PC-9 (cell line): Measurements from ENCODE around the gene FLNC. TPM values are rescaled to one million over a fixed set of nuclear protein-coding genes. Genes with fewer than 3 reads are reported as not detected.

Experiments
- BruUV-seq: library from RNA; stranded (reverse); fragments of 400-500 nt; replicated peaks from 2 replicates; lab custom pipeline; 2021; lab: Mats Ljungman, UMichigan
- CTCF ChIA-PET: fragments of 300-600 bp; sonication (Branson Sonifier 250); formaldehyde crosslinking; loops from one replicate; lab custom pipeline; 2022; ENCODE audit warnings: antibody characterized with exemption; lab: Charles Lee
- POLR2A ChIA-PET: fragments of 300-600 bp; sonication (Branson Sonifier 250); formaldehyde crosslinking; loops from one replicate; lab custom pipeline; 2022; ENCODE audit warnings: antibody characterized with exemption; ENCODE audit not compliant: unreplicated experiment; lab: Charles Lee
- DNase-seq, 2 experiments: peaks; one replicate each; pipeline versions ENCODE4 v3.0.0 to v3.0.0-alpha.2; 2015 to 2022; ENCODE audit warnings: mixed read lengths in 1 of 2
- H2AFZ ChIP-seq: fragments of 200-600 bp; sonication (generic); 2 replicates; pipeline ENCODE4 v1.8.1; 2017; ENCODE audit warnings: antibody characterized with exemption
- H3F3A ChIP-seq: fragments of 200-600 bp; sonication (generic); 2 replicates; pipeline ENCODE4 v1.8.1; 2017; ENCODE audit warnings: antibody characterized with exemption, mild to moderate bottlenecking, low read depth; ENCODE audit not compliant: insufficient read depth
- H3K27ac ChIP-seq: fragments of 200-600 bp; sonication (generic); 2 replicates; pipeline ENCODE4 v1.6.1; 2016; ENCODE audit warnings: mixed run types
- H3K27me3 ChIP-seq: fragments of 200-600 bp; sonication (generic); 2 replicates; pipeline ENCODE4 v1.6.1; 2016; ENCODE audit warnings: low read depth, mixed run types; ENCODE audit not compliant: insufficient read depth
- H3K36me3 ChIP-seq: fragments of 200-600 bp; sonication (generic); 2 replicates; pipeline ENCODE4 v1.6.1; 2016; ENCODE audit warnings: low read depth, mixed run types
- H3K4me1 ChIP-seq: fragments of 200-600 bp; sonication (generic); replicated peaks from 2 replicates; pipeline ENCODE4 v1.6.1; 2016; ENCODE audit warnings: mixed run types; ENCODE audit not compliant: insufficient read depth
- H3K4me2 ChIP-seq: fragments of 200-600 bp; sonication (generic); 2 replicates; pipeline ENCODE4 v1.6.1; 2017; ENCODE audit warnings: mixed run types
- H3K4me3 ChIP-seq: fragments of 200-600 bp; sonication (generic); 2 replicates; pipeline ENCODE4 v1.6.1; 2016; ENCODE audit warnings: mixed run types
- H3K79me2 ChIP-seq: fragments of 200-600 bp; sonication (generic); 2 replicates; pipeline ENCODE4 v1.6.1; 2017; ENCODE audit warnings: low read depth, mixed run types
- H3K9me2 ChIP-seq: fragments of 200-600 bp; sonication (generic); 2 replicates; pipeline ENCODE4 v1.8.1; 2017; ENCODE audit warnings: mild to moderate bottlenecking; ENCODE audit not compliant: insufficient read depth
- H3K9me3 ChIP-seq: fragments of 200-600 bp; sonication (generic); 2 replicates; pipeline ENCODE4 v1.8.1; 2016; ENCODE audit warnings: low read depth; ENCODE audit not compliant: insufficient read depth
- H4K20me1 ChIP-seq: fragments of 200-600 bp; sonication (generic); 2 replicates; pipeline ENCODE4 v1.8.1; 2017; ENCODE audit not compliant: insufficient read depth
- CTCF ChIP-seq: fragments of 200-600 bp; sonication (generic); conservative IDR thresholded peaks from 2 replicates; pipeline ENCODE4 v1.6.1; 2017; ENCODE audit warnings: mixed run types, antibody characterized with exemption, mild to moderate bottlenecking, moderate library complexity
- EZH2 ChIP-seq: fragments of 200-600 bp; sonication (generic); IDR thresholded peaks from 2 replicates; pipeline ENCODE4 v1.8.0; 2017; ENCODE audit warnings: antibody characterized with exemption, low read depth
- intact Hi-C: fragments of 100-400 bp; cut with micrococcal nuclease; formaldehyde crosslinking; loops from one replicate; pipeline ENCODE4 v1.10.0; 2022; ENCODE audit not compliant: unreplicated experiment
- total RNA-seq: library from RNA; stranded (reverse); gene quantifications from 2 replicates; pipeline ENCODE4 v1.2.3, GENCODE V29; 2021

Gene FLNC
- total RNA-seq, 1 experiment from 2014 or later = 75.5 TPM

DNA sequence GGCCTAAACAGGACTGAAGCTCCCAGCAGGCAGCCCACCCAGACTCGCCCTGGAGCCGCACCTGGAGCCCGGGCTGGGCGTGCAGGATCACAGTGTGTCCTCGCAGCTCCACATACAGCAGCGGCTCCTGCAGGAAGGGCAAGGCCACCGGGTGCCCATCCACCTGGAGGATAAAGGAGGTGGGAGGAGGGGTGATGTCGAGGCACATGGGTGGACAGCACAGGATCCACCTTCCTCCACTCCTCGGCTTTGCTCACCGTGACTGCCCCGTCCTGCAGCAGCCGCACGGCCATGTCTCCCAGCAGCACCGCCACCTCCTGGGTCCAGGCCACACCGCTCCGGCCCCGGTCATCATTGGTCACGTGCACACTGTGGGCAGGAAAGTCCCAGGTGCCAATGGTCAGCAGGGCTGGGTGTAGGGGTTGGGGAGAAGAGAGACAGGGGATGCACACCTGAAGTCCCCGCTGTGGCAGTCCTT, 49.3 kb downstream of the FLNC start:
- DNase-seq = no peak
- no peaks in the 10 kb centered on the region for H3K79me2 ChIP-seq
- ChIA-PET CTCF (interaction anchor here (3.2 kb wide), 1 partner anchor 16 kb away, joined by 13 read pairs; the partner anchor contains the start of gene ATP6V1F), POLR2A (no interaction called here)
- no peak overlapping the region for H3K4me3 ChIP-seq
- H2AFZ ChIP-seq = no peak overlapping the region
- no peaks in the 10 kb centered on the region for H3K4me1 ChIP-seq
- intact Hi-C loops = no loop called here
- H3K27ac ChIP-seq = no peak overlapping the region
- no peaks in the 10 kb centered on the region for H3K27me3 ChIP-seq
- H3K36me3 ChIP-seq = no peaks in the 10 kb centered on the region
- no TSS peak for BruUV-seq
- no peaks in the 10 kb centered on the region for H3K9me2 ChIP-seq
- H3F3A ChIP-seq = peaks cover 8% of the 10 kb centered on the region; the same call in 1 of the 2 replicates
- no peak overlapping the region for H3K4me2 ChIP-seq
- H3K9me3 ChIP-seq = no peaks in the 10 kb centered on the region
- TF ChIP-seq CTCF = no peak
- no peak for TF ChIP-seq EZH2
- H4K20me1 ChIP-seq = no peaks in the 10 kb centered on the region

- ChIA-PET POLR2A (no interaction called here), CTCF (interaction anchor here (0.7 to 3.2 kb wide), 3 partner anchors 17 to 272 kb away, joined by 3 to 13 read pairs (median 11); partner anchors contain the start of gene ATP6V1F)
- Histone ChIP-seq H3K4me3 (no peak overlapping the region), H3K9me3 (no peaks in the 10 kb centered on the region), H3K79me2 (no peaks in the 10 kb centered on the region), H3K4me1 (no peaks in the 10 kb centered on the region), H3K27me3 (no peaks in the 10 kb centered on the region), H2AFZ (no peak overlapping the region), H3K9me2 (no peaks in the 10 kb centered on the region), H3K36me3 (no peaks in the 10 kb centered on the region), H4K20me1 (no peaks in the 10 kb centered on the region), H3K27ac (no peak overlapping the region), H3F3A (peaks cover 8% of the 10 kb centered on the region; the same call in 1 of the 2 replicates), H3K4me2 (no peak overlapping the region)
- peak in 1 of 2 experiments; percentile 69 for DNase-seq
- TF ChIP-seq EZH2 = no peak
- TF ChIP-seq CTCF = peak; percentile 66
- no TSS peak for BruUV-seq
- intact Hi-C loops = loop anchor here (1.0 to 5.0 kb wide), 2 partner anchors 86 to 403 kb away; partner anchors contain the start of gene METTL2B
Observed at GRCh38 chr7:128879939-128880746, 49.9 kb downstream of the FLNC start.

DNA sequence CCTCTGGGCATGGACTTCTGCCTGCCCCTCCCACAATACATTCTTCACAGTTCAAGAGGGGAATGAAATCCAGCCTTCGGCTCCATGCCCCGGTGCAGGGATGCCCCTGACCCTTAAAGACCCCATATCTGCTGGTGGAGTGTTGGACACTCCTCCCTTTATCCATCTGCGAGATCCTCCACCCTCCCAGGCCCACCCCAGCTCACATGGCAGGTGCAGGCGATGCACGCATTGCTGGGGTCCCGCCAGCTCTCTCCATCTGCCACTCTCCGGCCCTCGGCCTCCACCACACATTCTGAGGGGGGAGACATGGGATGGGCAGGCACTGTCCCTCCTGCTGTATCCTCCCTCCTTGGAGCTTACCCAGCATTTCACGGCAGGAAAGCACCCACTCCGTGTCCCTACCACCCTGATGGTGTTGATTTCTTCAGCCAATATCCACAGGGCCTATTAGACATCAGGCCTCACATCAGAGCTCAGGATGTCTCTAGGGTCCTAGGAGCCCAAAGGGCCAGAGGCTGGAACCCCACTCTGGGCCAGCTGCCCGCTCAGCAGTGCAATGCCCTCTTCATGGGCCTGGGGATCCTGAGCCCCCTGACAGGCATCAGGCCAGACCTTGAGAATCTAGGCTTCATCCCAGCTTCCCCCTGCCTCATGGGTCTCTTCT, 50.7 kb downstream of the FLNC start:
- Histone ChIP-seq H3K4me1 (no peaks in the 10 kb centered on the region), H3K9me2 (no peaks in the 10 kb centered on the region), H3K4me2 (no peak overlapping the region), H3K36me3 (no peaks in the 10 kb centered on the region), H3K27ac (no peak overlapping the region), H3F3A (peaks cover 8% of the 10 kb centered on the region; the same call in 1 of the 2 replicates), H3K79me2 (no peaks in the 10 kb centered on the region), H3K9me3 (no peaks in the 10 kb centered on the region), H2AFZ (no peak overlapping the region), H3K4me3 (no peak overlapping the region), H3K27me3 (no peaks in the 10 kb centered on the region), H4K20me1 (no peaks in the 10 kb centered on the region)
- intact Hi-C loops = loop anchor here (1.0 to 5.0 kb wide), 2 partner anchors 87 to 404 kb away; partner anchors contain the start of gene METTL2B
- POLR2A ChIA-PET = interaction anchor here (0.5 kb wide), 1 partner anchor 213 kb away, joined by 11 read pairs; no protein-coding TSS in a partner anchor
- TF ChIP-seq EZH2 = no peak
- no peak for DNase-seq
- CTCF ChIA-PET = interaction anchor here (0.8 to 3.2 kb wide), 2 partner anchors 18 to 141 kb away, joined by 11 to 13 read pairs; partner anchors contain the start of gene ATP6V1F
- no TSS peak for BruUV-seq
